Suprapubic skin (tissue), 4 donors: ENCODE measurements around the gene TDO2. TPM values are rescaled to one million over a fixed set of nuclear protein-coding genes. Genes with fewer than 3 reads are reported as not detected.

ENCODE experiments used
- DNase-seq, 2 donors: peaks; one replicate each; pipeline ENCODE4 v3.0.0-alpha.2; 2019; ENCODE audit warnings: low spot score in 2 of 2
- H3K27ac ChIP-seq: fragments of 200-600 bp; sonication (generic); one replicate; pipeline ENCODE4 v1.5.1; 2019
- H3K27me3 ChIP-seq: fragments of 200-600 bp; sonication (generic); one replicate; pipeline ENCODE4 v1.5.1; 2019
- H3K36me3 ChIP-seq: fragments of 200-600 bp; sonication (generic); one replicate; pipeline ENCODE4 v1.5.1; 2019
- H3K4me1 ChIP-seq: fragments of 200-600 bp; sonication (generic); one replicate; pipeline ENCODE4 v1.5.1; 2019
- H3K4me3 ChIP-seq: fragments of 200-600 bp; sonication (generic); one replicate; pipeline ENCODE4 v1.5.1; 2019; ENCODE audit warnings: mild to moderate bottlenecking
- H3K9me3 ChIP-seq: fragments of 200-600 bp; sonication (generic); one replicate; pipeline ENCODE4 v1.5.1; 2019
- CTCF ChIP-seq, 2 donors: fragments of 200-600 bp in 1 of 2; fragments of 450-650 bp in 1 of 2; sonication (generic) in 1 of 2; IDR thresholded peaks; one replicate each; pipeline ENCODE4 v1.5.1; 2016 to 2019; ENCODE audit warnings: antibody characterized with exemption in 2 of 2, mild to moderate bottlenecking in 1 of 2, moderate library complexity in 1 of 2
- EP300 ChIP-seq: sonication (generic); formaldehyde crosslinking; IDR thresholded peaks from one replicate; pipeline ENCODE4 v1.6.1; 2017; ENCODE audit warnings: antibody characterized with exemption
- POLR2A ChIP-seq, 2 donors: fragments of 450-650 bp; IDR thresholded peaks; one replicate each; pipeline ENCODE4 v1.6.1; 2017; ENCODE audit warnings: antibody characterized with exemption in 2 of 2, mild to moderate bottlenecking in 2 of 2, moderate library complexity in 2 of 2
- POLR2AphosphoS5 ChIP-seq, 3 donors: sonication (generic); formaldehyde crosslinking; IDR thresholded peaks; one replicate each; pipeline ENCODE4 v1.6.1; 2017; ENCODE audit warnings: antibody characterized with exemption in 3 of 3
- WGBS: methylation state at CpG from one replicate; pipeline ENCODE4 v1.1.5; 2018; 5-methylcytosine and 5-hydroxymethylcytosine counted together
- total RNA-seq, 4 donors: library from RNA; depleted of rRNA; stranded (reverse); fragments of >200 nt; gene quantifications; one replicate each; pipeline ENCODE4 v1.1.0, GENCODE V29; 2016

TDO2 gene
- total RNA-seq, 4 donors from 2014 or later, result 2.3 TPM; not detected in 3

- Histone ChIP-seq H3K36me3 (no peaks in the 10 kb centered on the region), H3K4me1 (peaks cover 12% of the 10 kb centered on the region), H3K4me3 (no peak overlapping the region), H3K27ac (no peak overlapping the region), H3K9me3 (no peaks in the 10 kb centered on the region), H3K27me3 (no peaks in the 10 kb centered on the region)
- TF ChIP-seq POLR2A (IDR thresholded peaks at IDR 0.05) (no peak), EP300 (no peak), POLR2AphosphoS5 (IDR thresholded peaks at IDR 0.05) (no peak), CTCF (IDR thresholded peaks at IDR 0.05) (no peak)
- no peak for DNase-seq
- 50% methylated on average over 4 of the region's 4 CpGs for WGBS
Observed at GRCh38 chr4:155954939-155955338, 51.4 kb downstream of the TDO2 start.

GRCh38 chr4:155956461-155956860 lies 53.0 kb downstream of the TDO2 start:
- no peak overlapping the region for H3K4me3 ChIP-seq
- H3K36me3 ChIP-seq, result no peaks in the 10 kb centered on the region
- no peaks in the 10 kb centered on the region for H3K27me3 ChIP-seq
- no peak for TF ChIP-seq CTCF (IDR thresholded peaks at IDR 0.05)
- no peak for TF ChIP-seq POLR2AphosphoS5 (IDR thresholded peaks at IDR 0.05)
- no peak for TF ChIP-seq EP300
- TF ChIP-seq POLR2A (IDR thresholded peaks at IDR 0.05), result no peak
- no peak for DNase-seq
- no peaks in the 10 kb centered on the region for H3K9me3 ChIP-seq
- peaks cover 21% of the 10 kb centered on the region for H3K4me1 ChIP-seq
- no peak overlapping the region for H3K27ac ChIP-seq
- WGBS, result 78% methylated on average over 2 of the region's 2 CpGs

- TF ChIP-seq CTCF (IDR thresholded peaks at IDR 0.05) (no peak), POLR2A (IDR thresholded peaks at IDR 0.05) (no peak), EP300 (no peak), POLR2AphosphoS5 (IDR thresholded peaks at IDR 0.05) (no peak)
- H3K27me3 ChIP-seq, result no peaks in the 10 kb centered on the region
Observed at GRCh38 chr4:155959417-155959816, 55.9 kb downstream of the TDO2 start.

GRCh38 chr4:155960522-155960921 lies 57.0 kb downstream of the TDO2 start:
- H3K4me1 ChIP-seq, result peaks cover 11% of the 10 kb centered on the region
- WGBS, result 35% methylated on average over 5 of the region's 5 CpGs
- no peak overlapping the region for H3K4me3 ChIP-seq
- H3K36me3 ChIP-seq, result no peaks in the 10 kb centered on the region
- no peaks in the 10 kb centered on the region for H3K9me3 ChIP-seq
- no peak for TF ChIP-seq EP300
- peak in 1 of 3 donors; percentile 17 for TF ChIP-seq POLR2AphosphoS5 (IDR thresholded peaks at IDR 0.05)
- TF ChIP-seq CTCF (IDR thresholded peaks at IDR 0.05), result no peak
- no peak for DNase-seq
- H3K27ac ChIP-seq, result peak overlapping the region; percentile 74
- no peaks in the 10 kb centered on the region for H3K27me3 ChIP-seq

More at GRCh38 chr4:155959417-155959816, 55.9 kb downstream of the TDO2 start:
- Histone ChIP-seq H3K36me3 (no peaks in the 10 kb centered on the region), H3K4me1 (peaks cover 11% of the 10 kb centered on the region), H3K9me3 (no peaks in the 10 kb centered on the region), H3K27ac (peak overlapping the region; percentile 74), H3K4me3 (no peak overlapping the region)
- 74% methylated on average over 4 of the region's 4 CpGs for whole genome bisulfite sequencing
- no peak for DNase-seq

GRCh38 chr4:155961575-155961974 lies 58.1 kb downstream of the TDO2 start:
- Histone ChIP-seq H3K4me1 (peaks cover 11% of the 10 kb centered on the region), H3K4me3 (no peak overlapping the region), H3K36me3 (no peaks in the 10 kb centered on the region), H3K27ac (no peak overlapping the region), H3K27me3 (no peaks in the 10 kb centered on the region), H3K9me3 (no peaks in the 10 kb centered on the region)
- no peak for DNase-seq
- no peak for TF ChIP-seq EP300
- TF ChIP-seq POLR2A (IDR thresholded peaks at IDR 0.05), result no peak
- TF ChIP-seq CTCF (IDR thresholded peaks at IDR 0.05), result no peak
- TF ChIP-seq POLR2AphosphoS5 (IDR thresholded peaks at IDR 0.05), result no peak
- 89% methylated on average over 4 of the region's 4 CpGs for WGBS
